ENCODE results near the gene EPHA2.

DNA sequence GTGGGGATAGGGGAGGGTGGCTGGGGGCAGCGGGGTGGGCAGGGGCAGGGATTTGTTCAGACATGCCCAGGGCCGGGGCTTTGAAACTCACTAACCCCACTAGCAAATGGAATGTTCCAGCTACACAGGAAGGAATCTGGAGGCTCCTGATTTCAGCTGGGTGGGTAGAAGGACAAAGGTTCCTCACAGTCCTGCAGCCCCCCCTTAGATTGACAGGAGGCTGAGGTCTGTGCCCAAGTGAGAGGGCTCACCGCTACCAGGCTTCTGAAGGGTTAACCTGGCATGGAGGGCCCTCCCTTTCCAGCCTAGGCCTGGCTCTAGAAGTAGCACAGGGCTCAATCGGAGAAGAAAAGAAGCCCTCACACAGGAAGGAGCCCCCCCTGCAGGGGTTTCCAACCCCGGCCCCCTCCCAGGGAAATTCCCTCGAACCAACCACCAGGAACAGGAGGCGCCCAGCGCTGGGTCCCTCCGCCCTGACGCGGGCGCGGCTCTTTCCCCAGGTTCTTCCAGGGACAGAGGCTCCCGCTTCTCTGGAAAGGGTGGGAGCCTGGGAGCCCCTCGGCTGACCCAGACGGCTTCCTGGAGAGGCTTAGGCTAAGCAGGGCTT is 3.3 kb downstream of the EPHA2 start:
- TF ChIP-seq, protein P1, sequence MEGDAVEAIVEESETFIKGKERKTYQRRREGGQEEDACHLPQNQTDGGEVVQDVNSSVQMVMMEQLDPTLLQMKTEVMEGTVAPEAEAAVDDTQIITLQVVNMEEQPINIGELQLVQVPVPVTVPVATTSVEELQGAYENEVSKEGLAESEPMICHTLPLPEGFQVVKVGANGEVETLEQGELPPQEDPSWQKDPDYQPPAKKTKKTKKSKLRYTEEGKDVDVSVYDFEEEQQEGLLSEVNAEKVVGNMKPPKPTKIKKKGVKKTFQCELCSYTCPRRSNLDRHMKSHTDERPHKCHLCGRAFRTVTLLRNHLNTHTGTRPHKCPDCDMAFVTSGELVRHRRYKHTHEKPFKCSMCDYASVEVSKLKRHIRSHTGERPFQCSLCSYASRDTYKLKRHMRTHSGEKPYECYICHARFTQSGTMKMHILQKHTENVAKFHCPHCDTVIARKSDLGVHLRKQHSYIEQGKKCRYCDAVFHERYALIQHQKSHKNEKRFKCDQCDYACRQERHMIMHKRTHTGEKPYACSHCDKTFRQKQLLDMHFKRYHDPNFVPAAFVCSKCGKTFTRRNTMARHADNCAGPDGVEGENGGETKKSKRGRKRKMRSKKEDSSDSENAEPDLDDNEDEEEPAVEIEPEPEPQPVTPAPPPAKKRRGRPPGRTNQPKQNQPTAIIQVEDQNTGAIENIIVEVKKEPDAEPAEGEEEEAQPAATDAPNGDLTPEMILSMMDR (IDR thresholded peaks at IDR 0.05) = no peak
- peak in 2 of 3 donors; percentile 16 to 28 for TF ChIP-seq POLR2A (IDR thresholded peaks at IDR 0.05)

Measured in body of pancreas (tissue), 4 donors.